Measurements from ENCODE around the gene OR52E6.

The OR52E6 gene

DNA sequence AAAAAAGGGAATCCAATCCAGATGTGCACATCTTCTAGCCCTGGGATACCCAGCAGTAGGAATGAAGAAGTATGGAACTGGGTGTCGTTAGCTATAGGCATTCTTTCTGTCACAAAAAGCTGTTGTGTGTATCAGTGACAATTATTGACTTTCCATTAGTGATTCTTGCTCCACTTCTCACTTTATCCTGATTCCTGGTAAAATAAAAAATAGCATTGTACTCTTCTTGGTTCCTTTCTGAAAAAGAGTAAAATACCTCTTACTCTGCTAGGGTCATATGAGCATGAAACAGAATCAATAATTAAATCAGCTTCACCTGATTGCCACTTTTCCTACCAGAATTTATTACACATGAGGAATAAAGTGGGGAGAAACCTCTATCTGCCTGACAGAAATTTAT, at the start of gene OR52E6:
TSS of gene OR52E6 (minus strand) at position 101 of the 400 bp plus-strand sequence. CDS start at position 101, 0 bp downstream.
- DNase-seq = no peak

GRCh38 chr11:5891216-5891800, 49.6 kb upstream of the OR52E6 start:
- peak; percentile 64 for DNase-seq

DNA sequence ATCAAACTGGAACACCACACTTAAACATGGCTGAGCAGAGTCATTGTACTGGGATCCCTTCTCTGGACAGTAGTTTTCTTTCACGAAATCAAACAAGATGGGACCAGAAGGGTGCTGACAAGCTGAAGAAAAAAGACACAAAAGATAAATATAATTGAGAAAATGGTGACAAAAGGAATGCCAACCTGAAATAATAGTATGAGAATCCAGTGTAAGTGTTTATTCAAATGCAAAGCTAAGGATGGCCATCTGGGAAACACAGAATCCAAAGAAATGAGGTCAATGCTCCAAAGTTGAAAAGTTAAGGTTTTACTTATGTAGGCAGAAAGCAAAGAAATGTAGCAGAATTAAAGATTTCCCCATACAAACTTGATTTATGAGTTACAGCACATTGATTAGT, 46.0 kb upstream of the OR52E6 start:
- no peak for DNase-seq

DNA sequence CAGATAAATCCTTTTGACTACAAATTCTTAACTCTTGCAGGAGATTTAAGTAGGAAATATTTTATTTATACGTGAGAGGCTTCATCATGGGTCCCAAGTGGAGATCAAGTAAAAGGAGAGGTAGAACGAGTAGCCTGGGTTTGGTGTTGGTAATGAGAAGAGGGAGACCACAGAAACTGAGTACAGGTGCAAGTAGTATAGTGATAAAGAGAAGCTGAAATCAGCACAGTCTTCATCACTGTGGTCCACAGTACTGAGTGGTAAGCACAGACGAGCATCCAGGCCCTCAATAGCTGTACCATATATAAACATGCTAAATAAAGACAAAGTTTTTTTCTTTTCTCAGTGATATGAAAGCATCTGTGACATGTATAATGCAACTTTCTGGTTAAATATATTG, 45.5 kb upstream of the OR52E6 start:
- DNase-seq = no peak

- DNase-seq = no peak
Observed at GRCh38 chr11:5881756-5882155, 40.1 kb upstream of the OR52E6 start.

DNA sequence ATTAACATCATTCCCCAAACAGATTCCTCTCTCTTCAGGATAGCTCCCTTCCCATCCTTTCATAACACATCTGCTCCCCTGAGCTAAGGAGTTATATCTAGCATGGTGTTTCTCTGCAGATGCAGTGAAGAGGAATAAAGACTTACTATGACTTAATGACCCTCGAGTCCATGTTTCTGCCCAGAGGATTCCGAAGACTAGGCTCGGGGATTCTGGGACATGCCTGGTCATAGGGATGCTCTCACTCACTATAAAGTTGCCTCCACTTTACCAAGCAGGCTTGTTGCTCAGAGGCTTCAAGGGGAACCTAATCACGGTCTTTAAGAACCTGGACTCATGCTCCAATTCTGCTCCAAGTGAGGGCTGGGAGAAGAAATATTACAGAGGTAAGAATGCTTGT, 38.6 kb upstream of the OR52E6 start, which contains the start of gene OR52E4:
TSS of gene OR52E4 (plus strand) at position 301 of the 400 bp plus-strand sequence. CDS start 3,664 bp downstream, outside the sequence.
- DNase-seq = no peak

DNA sequence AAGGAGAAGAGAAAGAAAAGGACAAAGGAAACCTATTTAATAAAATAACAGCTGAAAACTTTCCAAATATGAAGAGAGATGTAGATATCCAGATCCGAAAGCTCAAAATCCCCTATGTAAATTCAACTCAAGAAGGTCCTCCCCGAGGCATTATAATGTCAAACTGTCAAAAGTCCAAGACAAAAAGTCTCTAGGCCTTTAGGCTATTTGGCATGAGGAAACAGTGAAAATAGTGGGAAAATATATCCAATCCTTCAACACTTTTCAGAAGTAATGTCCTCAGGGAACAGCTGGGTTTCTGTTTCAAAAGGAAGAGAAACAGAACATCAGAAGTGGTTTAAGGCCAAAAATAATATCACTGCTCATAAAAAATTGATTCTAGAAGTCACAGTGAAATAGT, 36.9 kb upstream of the OR52E6 start:
- no peak for DNase-seq

GRCh38 chr11:5865826-5866225, 24.1 kb upstream of the OR52E6 start:
- no peak for DNase-seq

- DNase-seq = no peak
Observed at GRCh38 chr11:5857590-5857989, 15.9 kb upstream of the OR52E6 start, which contains the start of gene OR52E8. Gene OR52E8, minus strand, starts transcription at chr11:5857690. Its CDS starts 0 bp downstream, at chr11:5857690.

DNA sequence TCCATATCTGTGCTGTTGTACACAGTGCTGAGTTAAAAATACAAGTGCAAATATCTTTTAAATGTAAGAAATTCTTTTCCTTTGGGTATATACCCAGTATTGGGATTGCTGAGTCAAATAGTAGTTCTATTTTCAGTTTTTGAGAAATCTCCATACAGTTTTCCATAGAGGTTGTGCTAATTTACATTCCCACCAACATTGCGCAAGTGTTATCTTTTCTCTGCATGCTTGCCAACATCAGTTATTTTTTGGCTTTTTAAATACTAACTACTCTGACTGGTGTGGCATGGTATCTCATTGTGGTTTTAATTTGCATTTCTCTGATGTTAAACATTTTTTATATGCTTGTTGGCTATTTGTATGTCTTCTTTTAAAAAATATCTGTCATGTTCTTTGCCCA, 9.3 kb upstream of the OR52E6 start:
- DNase-seq = peak; percentile 10

- peak; percentile 57 for DNase-seq
Observed at GRCh38 chr11:5847711-5848110, 6.0 kb upstream of the OR52E6 start.

- DNase-seq = no peak
Observed at GRCh38 chr11:5846701-5847100, 5.0 kb upstream of the OR52E6 start.

GRCh38 chr11:5837695-5838094, 4.0 kb downstream of the OR52E6 start:
- DNase-seq = no peak

DNA sequence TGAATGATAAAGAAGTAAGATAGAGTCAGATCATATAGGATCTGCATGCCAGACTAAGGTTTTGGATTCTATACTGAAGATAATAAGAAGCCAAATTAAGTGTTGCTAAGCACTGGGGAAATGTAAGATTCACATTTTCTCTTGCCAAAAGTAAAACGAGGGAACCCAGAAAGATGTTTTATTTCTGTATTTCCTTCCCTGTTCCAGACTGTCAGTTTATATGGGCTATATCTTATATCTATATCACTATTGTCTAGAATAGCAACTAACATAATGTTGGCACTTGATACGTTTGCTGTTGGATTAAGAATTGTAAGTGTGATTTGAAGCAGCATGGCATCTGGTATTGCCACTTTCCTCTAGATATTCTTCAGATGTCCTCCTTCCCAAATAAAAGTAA, 8.3 kb downstream of the OR52E6 start:
- DNase-seq = no peak

GRCh38 chr11:5831196-5831829, 10.4 kb downstream of the OR52E6 start:
- no peak for DNase-seq

- no peak for DNase-seq
Observed at GRCh38 chr11:5818245-5818886, 23.3 kb downstream of the OR52E6 start.

DNA sequence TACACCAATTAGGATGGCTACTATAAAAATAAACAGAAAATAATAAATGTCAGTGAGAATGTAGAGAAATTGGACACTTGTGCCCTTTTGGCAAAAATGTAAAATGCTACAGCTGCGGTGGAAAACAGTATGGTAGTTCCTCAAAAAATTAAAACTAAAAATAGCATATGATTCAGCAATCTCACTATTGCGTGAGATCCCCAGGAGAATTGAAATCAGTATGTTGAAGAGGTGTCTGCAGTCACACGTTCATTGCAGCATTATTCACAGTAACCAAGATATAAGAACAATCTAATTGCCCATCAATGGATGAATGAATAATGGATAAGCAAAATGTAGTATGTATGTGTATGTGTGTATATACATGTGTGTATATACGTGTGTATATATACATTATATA, 26.2 kb downstream of the OR52E6 start:
- DNase-seq = peak; percentile 58

DNA sequence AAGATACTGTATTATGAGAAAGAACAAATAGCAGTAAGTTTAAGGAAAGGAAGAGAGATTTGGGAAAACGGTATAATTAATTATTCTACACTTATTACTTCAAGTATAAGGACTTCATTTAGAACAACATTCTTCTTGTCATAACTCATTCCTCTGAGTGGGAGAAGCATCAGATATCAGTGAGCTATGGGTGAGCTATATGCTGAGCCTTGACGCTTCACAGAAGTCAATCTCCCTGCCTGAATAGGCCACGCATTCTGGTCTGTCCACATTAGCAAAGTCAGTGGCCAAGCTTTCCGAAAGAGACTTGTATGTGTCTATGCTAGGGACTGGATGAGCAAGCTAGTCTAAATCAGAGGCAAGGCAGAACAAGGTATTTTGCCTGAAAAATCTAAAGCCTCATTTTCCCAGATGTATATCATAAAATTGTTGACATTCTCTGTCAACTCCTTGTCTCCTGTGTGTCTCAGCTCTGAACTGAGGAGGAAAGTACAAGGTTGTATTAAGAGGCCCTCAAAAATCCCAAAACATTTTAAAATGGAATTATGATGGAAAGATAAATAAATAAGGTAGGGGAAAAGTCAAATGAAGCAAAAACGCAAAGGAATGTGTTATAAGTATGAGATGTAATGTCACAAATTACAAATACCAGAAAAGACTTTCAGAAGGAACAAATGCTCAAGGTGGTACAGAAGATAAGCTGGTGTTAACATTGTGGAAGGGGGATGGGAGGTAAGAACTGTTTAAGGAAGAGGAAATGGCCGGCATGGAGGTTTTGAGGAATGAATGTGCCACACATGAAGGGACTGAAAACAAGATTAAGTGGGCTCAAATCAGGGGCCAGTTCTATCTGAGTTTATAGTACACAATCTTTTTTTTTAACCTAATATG, 31.5 kb downstream of the OR52E6 start:
- peak; percentile 92 for DNase-seq

GRCh38 chr11:5809122-5809519, 32.6 kb downstream of the OR52E6 start:
- peak; percentile 62 for DNase-seq

DNA sequence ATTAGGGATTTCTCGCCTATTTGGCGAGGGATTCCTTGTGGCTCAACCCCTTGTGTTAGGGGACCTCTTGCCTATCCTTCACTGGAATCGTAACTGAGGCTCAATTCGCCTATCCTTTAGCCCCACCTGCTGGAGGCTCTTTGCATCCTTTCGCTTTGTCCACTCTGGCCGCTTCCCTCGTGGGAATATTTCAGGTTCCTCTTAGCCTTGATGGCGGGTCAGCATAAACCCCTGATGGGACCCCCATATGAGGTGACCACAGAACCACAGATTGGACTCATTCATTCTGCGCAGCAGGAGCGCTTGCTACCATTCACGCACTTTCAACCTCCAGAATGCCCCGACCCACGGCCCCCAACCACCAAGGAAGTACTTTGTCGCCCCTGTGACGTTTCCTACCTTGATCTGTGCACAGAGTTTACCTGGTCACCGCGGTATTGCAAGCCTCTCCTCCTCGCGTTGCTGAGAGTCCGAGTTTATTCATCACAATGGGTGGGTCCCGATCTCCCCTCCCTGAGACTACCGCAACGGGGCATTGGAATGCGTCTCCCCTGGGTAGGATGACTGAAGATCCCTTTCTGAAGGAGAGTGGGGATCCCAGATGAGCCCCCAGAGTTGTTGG, 33.1 kb downstream of the OR52E6 start, which contains the start of gene OR52N2:
TSS of gene OR52N2 (plus strand) at position 425 of the 622 bp plus-strand sequence. CDS start 11,412 bp downstream, outside the sequence.
- peak; percentile 92 for DNase-seq

DNA sequence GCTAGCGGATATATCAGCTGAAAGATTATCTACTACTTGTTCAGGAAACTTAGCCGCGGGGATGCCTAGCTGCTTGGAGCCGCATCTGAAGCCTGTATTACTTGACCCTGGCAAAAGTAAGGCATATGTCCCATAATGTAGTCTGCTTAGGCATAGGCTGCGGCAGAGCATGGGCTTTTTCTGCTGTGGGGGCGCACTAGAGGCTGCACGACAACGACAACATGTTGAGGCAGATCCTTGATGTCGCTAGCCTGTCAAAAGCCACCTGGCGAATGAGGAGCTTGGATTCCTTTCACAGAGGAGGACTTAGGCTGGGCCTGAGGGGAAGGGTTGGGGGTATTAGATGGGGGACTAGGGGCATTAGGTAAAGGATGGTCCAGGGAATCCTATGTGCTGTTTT, 34.1 kb downstream of the OR52E6 start:
- DNase-seq = peak; percentile 44

DNA sequence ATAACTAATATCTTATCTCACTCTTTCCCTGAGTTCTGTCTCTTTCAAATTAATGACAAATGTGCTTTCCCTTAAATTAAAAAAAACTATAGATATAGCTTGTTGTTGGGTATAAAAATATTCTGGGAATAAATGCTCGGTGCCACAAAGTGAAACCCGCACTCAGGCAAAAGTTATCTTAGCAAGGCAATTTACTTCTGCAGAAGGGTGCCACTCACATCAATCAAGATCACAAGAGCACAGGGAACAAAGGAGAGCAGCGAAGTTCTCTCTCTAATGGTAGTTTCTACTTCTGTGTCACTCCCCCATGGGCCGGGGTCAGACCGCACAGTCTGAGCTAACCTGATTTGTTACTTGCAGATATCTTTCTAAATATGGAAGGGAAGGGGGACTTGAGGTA, 37.7 kb downstream of the OR52E6 start:
- DNase-seq = no peak

DNA sequence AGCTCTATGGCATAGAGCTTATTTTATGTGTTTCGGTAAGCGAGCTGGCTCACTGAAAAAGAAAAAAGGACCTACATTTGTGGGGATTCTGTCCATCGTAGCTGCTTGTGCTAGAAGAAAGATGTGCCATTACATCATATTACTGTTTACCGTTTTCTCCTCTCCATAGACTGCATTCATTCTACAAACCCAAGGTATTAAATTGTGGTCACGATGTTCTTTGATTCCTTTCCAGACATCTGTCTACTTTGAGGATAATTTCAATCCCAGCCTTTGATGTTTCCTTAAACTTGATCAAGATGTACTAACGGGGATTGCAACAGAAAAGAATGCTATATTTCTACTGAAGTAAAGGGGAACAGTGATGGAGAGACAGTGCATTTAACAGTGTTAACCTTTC, 45.2 kb downstream of the OR52E6 start:
- no peak for DNase-seq

All from hematopoietic multipotent progenitor cell treated with erythropoietin and hydrocortisone succinate and interleukin-3 and kit ligand, for 6 days (in vitro differentiated cells).